ENCODE results near the gene PBX2.
"Not testable (repeated sequence)": the region's sequence is repeated elsewhere in the genome, so short reads cannot be mapped to it uniquely, and the experiment has no call there.

Gene PBX2

DNA sequence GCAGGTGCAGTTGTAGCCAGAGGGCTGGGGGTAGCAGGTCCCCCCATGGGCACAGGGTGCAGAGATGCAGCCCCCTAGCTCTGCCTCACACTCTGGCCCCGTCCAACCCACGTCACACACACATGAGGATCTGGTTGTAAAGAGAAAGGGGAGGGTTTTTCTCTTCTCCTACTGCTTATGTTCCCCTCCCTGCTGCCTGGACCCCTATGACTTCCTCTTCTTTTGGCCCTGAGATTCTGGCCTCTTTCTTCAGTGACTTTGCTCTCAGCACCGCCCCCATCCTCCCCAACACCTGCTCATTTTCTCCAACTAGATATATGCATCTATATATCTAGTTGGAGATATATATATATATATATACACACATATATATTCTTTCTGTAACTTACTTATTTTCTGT lies 24.1 kb upstream of the PBX2 start:
- CTCF ChIA-PET, result no interaction called here
- TF ChIP-seq, protein P1, sequence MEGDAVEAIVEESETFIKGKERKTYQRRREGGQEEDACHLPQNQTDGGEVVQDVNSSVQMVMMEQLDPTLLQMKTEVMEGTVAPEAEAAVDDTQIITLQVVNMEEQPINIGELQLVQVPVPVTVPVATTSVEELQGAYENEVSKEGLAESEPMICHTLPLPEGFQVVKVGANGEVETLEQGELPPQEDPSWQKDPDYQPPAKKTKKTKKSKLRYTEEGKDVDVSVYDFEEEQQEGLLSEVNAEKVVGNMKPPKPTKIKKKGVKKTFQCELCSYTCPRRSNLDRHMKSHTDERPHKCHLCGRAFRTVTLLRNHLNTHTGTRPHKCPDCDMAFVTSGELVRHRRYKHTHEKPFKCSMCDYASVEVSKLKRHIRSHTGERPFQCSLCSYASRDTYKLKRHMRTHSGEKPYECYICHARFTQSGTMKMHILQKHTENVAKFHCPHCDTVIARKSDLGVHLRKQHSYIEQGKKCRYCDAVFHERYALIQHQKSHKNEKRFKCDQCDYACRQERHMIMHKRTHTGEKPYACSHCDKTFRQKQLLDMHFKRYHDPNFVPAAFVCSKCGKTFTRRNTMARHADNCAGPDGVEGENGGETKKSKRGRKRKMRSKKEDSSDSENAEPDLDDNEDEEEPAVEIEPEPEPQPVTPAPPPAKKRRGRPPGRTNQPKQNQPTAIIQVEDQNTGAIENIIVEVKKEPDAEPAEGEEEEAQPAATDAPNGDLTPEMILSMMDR (IDR thresholded peaks at IDR 0.05; ENCODE audit: insufficient read depth, low read length, missing control alignments), result no peak

GRCh38 chr6:32213649-32214048 lies 23.6 kb upstream of the PBX2 start:
- TF ChIP-seq, protein P1 (IDR thresholded peaks at IDR 0.05; ENCODE audit: insufficient read depth, low read length, missing control alignments), result no peak
- ChIA-PET CTCF (interaction anchor here (1.7 kb wide), 1 partner anchor 95 kb away, joined by 4 read pairs; no protein-coding TSS in a partner anchor), POLR2A (no interaction called here)
- no peak overlapping the region for H3K4me3 ChIP-seq (ENCODE audit: low read depth, low read length)
- no peak for DNase-seq (ENCODE audit: low read depth, low spot score)

More for the DNA sequence above, 24.1 kb upstream of the PBX2 start:
- POLR2A ChIA-PET, result no interaction called here
- H3K4me3 ChIP-seq (ENCODE audit: low read depth, low read length), result no peak overlapping the region
- DNase-seq (ENCODE audit: low read depth, low spot score), result no peak

GRCh38 chr6:32212076-32212760 lies 22.2 kb upstream of the PBX2 start:
- DNase-seq (ENCODE audit: low read depth, low spot score), result no peak

DNA sequence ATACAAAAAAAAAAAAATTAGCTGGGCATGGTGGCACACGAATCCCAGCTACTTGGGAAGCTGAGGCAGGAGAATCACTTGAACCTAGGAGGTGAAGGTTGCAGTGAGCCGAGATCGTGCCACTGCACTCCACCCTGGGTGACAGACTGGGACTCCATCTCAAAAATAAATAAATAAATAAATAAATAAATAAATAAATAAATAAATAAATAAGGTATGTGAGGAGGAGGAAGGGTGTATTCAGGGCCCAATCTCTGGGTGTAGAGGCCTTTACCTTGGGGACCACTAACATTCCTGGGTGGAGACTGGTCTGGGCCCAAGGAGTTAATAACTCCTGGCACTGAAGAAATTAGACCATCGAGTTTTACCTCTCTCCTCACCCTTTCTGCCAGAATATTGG lies 21.4 kb upstream of the PBX2 start:
- H3K4me3 ChIP-seq (ENCODE audit: low read depth, low read length); DNase-seq (ENCODE audit: low read depth, low spot score): not testable (repeated sequence)
- POLR2A ChIA-PET, result interaction anchor here (0.6 kb wide), 1 partner anchor 26 kb away, joined by 3 read pairs; no protein-coding TSS in a partner anchor
- CTCF ChIA-PET, result interaction anchor here (1.1 kb wide), 2 partner anchors 33 to 35 kb away, joined by 3 to 5 read pairs; no protein-coding TSS in a partner anchor

More at GRCh38 chr6:32212076-32212760, 22.2 kb upstream of the PBX2 start:
- POLR2A ChIA-PET, result interaction anchor here (0.6 kb wide), 1 partner anchor 25 kb away, joined by 3 read pairs; no protein-coding TSS in a partner anchor
- H3K4me3 ChIP-seq (ENCODE audit: low read depth, low read length), result no peak overlapping the region
- CTCF ChIA-PET, result interaction anchor here (0.9 to 1.7 kb wide), 4 partner anchors 17 to 94 kb away, joined by 3 to 5 read pairs (median 4); no protein-coding TSS in a partner anchor
- TF ChIP-seq, protein P1 (IDR thresholded peaks at IDR 0.05; ENCODE audit: insufficient read depth, low read length, missing control alignments), result no peak

DNA sequence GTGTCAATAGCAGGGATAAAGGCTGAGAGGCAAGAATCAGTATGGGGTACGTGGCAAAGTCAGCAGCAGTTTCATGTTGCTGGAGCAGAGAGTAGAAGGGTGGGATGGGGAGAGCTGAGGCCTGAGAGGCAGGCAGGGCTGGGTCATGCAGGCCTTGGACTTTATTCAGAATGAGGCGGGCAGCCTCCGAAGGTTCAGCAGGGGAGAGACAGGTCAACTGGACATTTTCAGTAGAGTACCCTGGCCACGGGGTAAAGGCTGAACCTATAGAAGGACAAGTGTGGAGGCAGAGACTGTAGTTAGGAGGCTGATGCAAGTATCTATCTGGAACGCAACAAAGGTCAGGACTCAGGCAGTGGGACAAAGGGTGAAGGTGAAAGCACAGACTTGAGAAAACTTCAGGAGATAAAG lies 20.2 kb upstream of the PBX2 start:
- TF ChIP-seq, protein P1 (IDR thresholded peaks at IDR 0.05; ENCODE audit: insufficient read depth, low read length, missing control alignments), result no peak
- ChIA-PET POLR2A (no interaction called here), CTCF (no interaction called here)

DNA sequence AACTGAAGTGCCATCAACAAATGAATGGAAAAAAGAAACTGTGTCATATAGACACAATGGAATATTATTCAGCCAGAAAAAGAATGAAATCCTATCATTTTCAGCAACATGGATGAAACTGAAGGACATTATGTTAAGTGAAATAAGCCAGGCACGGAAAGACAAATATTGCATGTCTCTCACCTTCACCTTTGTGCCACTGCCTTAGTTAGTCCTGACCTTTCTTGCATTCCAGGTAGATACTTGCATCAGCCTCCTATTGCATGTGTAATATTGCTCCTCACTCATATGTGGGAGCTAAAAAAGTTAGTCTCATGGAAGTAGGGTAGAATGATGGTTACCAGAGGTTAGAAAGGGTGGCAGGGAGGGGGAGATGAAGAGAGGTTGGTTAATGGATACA lies 19.0 kb upstream of the PBX2 start:
- TF ChIP-seq, protein P1 (IDR thresholded peaks at IDR 0.05; ENCODE audit: insufficient read depth, low read length, missing control alignments), result no peak
- H3K4me3 ChIP-seq (ENCODE audit: low read depth, low read length), result no peak overlapping the region
- POLR2A ChIA-PET, result no interaction called here
- no peak for DNase-seq (ENCODE audit: low read depth, low spot score)
- CTCF ChIA-PET, result no interaction called here

More for the DNA sequence above, 20.2 kb upstream of the PBX2 start:
- H3K4me3 ChIP-seq (ENCODE audit: low read depth, low read length), result no peak overlapping the region
- no peak for DNase-seq (ENCODE audit: low read depth, low spot score)
